Measurements from ENCODE around the gene GRIP2.

DNA sequence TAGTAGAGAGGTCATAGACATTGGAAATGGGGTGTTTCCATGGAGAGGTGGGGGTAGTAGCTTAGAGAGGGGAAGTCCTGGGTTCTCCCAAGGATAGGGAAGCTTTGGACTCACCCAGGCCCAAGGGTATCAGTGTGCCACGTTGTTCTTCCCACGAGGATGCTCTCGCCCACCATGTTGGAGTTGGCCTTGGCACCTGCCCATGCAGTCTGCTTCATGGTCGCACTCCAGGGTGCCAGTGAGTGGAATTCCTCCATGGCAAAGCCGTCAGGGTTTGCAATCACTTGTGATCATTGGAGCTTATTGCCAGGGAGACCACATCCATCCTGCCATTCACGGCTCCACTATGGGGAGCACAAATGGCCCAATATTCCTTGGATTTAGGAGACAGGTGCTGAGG lies 60.6 kb downstream of the GRIP2 start:
- TF ChIP-seq, protein P1, sequence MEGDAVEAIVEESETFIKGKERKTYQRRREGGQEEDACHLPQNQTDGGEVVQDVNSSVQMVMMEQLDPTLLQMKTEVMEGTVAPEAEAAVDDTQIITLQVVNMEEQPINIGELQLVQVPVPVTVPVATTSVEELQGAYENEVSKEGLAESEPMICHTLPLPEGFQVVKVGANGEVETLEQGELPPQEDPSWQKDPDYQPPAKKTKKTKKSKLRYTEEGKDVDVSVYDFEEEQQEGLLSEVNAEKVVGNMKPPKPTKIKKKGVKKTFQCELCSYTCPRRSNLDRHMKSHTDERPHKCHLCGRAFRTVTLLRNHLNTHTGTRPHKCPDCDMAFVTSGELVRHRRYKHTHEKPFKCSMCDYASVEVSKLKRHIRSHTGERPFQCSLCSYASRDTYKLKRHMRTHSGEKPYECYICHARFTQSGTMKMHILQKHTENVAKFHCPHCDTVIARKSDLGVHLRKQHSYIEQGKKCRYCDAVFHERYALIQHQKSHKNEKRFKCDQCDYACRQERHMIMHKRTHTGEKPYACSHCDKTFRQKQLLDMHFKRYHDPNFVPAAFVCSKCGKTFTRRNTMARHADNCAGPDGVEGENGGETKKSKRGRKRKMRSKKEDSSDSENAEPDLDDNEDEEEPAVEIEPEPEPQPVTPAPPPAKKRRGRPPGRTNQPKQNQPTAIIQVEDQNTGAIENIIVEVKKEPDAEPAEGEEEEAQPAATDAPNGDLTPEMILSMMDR (IDR thresholded peaks at IDR 0.05) = no peak
- TF ChIP-seq POLR2A (IDR thresholded peaks at IDR 0.05) (no peak), EP300 (IDR thresholded peaks at IDR 0.05) (no peak)
